Measurements from ENCODE around the gene NAA80. TPM values are rescaled to one million over a fixed set of nuclear protein-coding genes. Genes with fewer than 3 reads are reported as not detected.

The NAA80 gene
- total RNA-seq, 1 donor from 2014 or later = 12.5 TPM

DNA sequence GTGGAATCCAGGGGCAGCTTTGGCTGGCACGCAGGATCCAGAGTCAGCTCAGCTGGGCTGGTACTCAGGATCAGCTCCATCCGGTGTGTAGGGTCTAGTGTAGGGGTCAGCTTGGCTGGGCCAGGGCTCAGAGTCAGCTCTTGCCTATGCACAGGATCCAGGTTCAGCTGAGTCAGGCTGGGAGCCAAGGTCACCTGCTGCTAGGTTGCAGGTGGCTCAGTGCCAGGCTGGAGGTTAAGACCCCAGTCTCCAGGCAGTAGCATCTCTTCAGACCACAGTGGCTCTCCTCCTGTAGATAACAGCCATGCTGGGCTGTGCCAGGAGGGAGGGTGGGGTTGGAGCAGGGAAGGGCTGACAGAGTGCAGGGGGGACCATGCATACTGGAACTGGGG is 1.8 kb downstream of the NAA80 start:
- Histone ChIP-seq H3K27me3 (no peaks in the 10 kb centered on the region), H3K4me3 (no peak overlapping the region), H3K9me3 (no peaks in the 10 kb centered on the region), H3K36me3 (no peaks in the 10 kb centered on the region), H3K4me1 (peaks cover 31% of the 10 kb centered on the region), H3K27ac (no peak overlapping the region)
- DNase-seq (no peak), ATAC-seq (no peak)
- intact Hi-C loops (cut with DNase I) = no loop called here
- TF ChIP-seq, protein P1, sequence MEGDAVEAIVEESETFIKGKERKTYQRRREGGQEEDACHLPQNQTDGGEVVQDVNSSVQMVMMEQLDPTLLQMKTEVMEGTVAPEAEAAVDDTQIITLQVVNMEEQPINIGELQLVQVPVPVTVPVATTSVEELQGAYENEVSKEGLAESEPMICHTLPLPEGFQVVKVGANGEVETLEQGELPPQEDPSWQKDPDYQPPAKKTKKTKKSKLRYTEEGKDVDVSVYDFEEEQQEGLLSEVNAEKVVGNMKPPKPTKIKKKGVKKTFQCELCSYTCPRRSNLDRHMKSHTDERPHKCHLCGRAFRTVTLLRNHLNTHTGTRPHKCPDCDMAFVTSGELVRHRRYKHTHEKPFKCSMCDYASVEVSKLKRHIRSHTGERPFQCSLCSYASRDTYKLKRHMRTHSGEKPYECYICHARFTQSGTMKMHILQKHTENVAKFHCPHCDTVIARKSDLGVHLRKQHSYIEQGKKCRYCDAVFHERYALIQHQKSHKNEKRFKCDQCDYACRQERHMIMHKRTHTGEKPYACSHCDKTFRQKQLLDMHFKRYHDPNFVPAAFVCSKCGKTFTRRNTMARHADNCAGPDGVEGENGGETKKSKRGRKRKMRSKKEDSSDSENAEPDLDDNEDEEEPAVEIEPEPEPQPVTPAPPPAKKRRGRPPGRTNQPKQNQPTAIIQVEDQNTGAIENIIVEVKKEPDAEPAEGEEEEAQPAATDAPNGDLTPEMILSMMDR (IDR thresholded peaks at IDR 0.05) = no peak

DNA sequence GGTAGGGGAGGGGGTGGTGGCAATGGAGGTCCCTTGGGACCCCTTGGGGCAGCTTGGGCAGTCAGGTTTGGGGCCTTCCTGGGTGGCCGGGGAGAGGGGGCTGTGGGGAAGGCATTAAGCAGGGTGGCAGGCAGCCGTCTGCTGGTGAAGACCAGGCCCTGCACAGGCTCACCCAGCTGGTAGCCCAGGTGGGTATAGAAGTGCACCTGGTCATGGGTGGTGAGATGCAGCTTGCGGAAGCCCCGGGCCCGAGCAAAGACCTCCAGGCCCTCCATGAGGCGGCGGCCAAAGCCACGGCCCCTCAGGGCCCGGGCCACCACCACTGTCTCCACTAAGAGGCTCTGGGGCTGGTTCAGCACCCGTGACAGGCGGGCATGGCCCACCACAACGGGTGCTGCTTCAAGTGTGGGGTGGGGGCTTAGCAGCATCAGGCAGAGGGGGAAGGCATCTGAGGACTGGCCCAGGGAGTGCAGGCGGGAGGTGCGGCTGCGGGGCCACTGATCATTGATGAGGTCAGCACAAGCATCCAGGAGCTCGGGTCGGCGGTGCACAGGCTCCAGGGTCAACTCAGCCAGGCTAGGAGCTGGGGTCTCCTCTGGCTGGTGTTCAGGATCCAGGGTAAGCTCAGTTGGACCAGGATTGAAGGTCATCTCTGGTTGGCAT is 2.4 kb downstream of the NAA80 start:
- DNase-seq (no peak), ATAC-seq (no peak)
- peaks cover 31% of the 10 kb centered on the region for H3K4me1 ChIP-seq

DNA sequence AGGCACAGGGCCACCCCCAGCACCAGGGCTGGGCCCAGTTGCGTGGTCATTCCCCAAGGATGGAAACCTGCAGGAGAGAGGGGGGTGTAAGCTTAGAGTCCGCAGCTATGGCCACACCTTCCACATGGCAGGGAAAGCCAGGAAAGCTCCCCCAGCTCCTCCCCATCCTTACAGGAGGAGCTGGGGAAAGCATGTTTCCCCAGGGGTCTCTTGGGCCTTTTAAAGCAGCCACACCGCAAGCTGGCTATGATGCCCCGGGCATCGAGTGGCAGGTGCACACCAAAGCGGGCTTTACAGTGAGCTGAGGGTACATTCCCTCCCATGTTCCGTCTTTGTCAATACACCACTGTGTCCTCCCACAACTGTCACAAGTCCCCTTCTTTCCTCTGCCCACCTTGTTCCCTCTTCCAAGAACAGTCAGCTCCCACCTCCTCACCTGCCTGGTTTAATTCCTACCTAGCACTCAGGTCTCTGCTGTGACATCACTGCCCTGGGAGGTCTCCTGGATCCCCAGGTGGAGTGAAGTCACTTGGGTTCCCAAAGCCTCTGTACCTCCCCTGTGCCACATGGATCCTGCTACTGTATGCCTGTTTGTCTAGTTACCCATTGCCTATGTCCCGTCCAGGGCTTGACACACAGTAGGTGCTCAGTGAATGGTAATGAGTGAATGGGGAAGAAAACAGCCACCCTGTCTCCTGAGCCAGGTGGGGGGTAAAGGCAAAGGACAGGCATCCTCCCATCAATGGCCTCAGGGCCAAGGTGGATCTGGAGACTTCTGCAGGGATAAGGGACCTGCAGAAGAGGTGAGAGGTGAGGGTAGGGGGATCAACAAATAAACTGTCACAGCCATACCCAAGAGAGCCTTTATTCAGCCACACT is 3.4 kb downstream of the NAA80 start:
- no peak overlapping the region for H3K27ac ChIP-seq
- ATAC-seq (no peak), DNase-seq (no peak)
- H3K4me3 ChIP-seq = no peak overlapping the region
- H3K36me3 ChIP-seq = no peaks in the 10 kb centered on the region
- peaks cover 36% of the 10 kb centered on the region for H3K4me1 ChIP-seq
- H3K27me3 ChIP-seq = no peaks in the 10 kb centered on the region
- intact Hi-C loops (cut with DNase I) = no loop called here
- TF ChIP-seq, protein P1 (IDR thresholded peaks at IDR 0.05) = no peak
- H3K9me3 ChIP-seq = no peaks in the 10 kb centered on the region

More for the DNA sequence above, 2.4 kb downstream of the NAA80 start:
- Histone ChIP-seq H3K4me3 (no peak overlapping the region), H3K9me3 (no peaks in the 10 kb centered on the region), H3K27ac (no peak overlapping the region), H3K27me3 (no peaks in the 10 kb centered on the region), H3K36me3 (no peaks in the 10 kb centered on the region)
- intact Hi-C loops (cut with DNase I) = no loop called here
- TF ChIP-seq, protein P1 (IDR thresholded peaks at IDR 0.05) = no peak

DNA sequence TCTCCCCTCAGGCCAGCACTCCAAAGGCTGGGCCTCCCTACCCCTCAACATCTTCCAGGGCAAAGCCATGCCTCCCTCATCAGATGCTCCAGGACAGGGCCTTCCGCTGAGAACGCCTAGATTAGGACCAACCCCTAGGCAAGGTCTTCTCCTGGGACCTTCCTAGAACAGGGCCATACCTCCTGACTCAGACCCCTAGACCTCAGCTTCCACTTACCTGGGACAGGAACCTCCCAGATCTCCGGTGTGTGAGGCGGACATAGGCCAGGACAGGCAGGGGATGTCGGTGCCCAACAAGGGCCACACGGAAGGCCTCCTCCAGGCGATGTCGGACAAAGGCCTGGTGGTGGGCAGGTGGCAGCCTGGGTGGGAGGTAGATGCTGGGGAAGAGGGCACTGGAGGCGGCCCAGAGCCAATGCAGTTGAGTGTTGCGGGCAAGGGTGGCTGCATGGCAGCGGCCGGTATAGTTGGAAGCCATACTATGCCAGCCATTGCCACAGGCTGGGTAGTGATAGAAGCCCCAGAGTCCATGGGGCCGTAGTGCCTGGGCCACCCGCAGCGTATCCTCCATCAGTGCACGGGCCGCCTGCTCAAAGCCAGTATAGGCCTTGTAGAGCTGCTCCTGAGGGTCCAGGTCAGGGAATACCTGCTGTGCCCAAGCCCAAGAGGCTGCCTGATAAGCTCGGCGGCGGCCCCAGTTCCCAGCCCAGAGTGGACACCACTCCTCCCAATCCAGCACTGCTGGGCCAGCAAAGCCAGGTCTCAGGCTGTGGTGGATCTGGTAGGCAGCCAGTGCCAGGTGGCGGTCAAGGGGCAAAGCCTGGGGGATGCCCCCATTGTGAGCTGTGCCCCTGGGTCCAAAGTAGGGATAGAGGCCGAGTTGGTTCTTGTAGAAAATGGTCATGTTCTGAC is 4.5 kb downstream of the NAA80 start:
- no peaks in the 10 kb centered on the region for H3K27me3 ChIP-seq
- DNase-seq (peak; percentile 66), ATAC-seq (no peak)
- no peak overlapping the region for H3K27ac ChIP-seq
- peaks cover 7% of the 10 kb centered on the region for H3K36me3 ChIP-seq
- no peaks in the 10 kb centered on the region for H3K9me3 ChIP-seq
- intact Hi-C loops (cut with DNase I) = no loop called here
- TF ChIP-seq, protein P1 (IDR thresholded peaks at IDR 0.05) = no peak
- no peak overlapping the region for H3K4me3 ChIP-seq
- H3K4me1 ChIP-seq = peaks cover 26% of the 10 kb centered on the region

DNA sequence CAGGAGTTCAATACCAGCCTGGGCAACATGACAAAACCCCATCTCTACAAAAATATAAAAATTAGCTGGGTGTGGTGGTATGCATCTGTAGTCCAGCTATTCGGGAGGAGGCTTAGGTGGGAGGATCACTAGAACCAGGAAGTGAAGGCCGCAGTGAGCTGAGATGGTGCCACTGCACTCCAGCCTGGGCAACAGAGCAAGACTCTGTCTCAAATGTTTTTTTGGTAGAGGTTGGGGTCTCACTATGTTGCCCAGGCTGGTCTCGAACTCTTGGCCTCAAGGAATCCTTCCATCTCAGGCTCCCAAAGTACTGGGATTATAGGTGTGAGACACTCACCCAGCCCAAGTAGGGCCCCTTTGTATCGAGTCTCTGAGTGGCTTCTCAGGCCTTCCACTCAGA is 5.1 kb downstream of the NAA80 start:
- no peaks in the 10 kb centered on the region for H3K27me3 ChIP-seq
- TF ChIP-seq, protein P1 (IDR thresholded peaks at IDR 0.05) = no peak
- ATAC-seq (no peak), DNase-seq (no peak)
- H3K4me1 ChIP-seq = peaks cover 25% of the 10 kb centered on the region
- intact Hi-C loops (cut with DNase I) = no loop called here
- no peaks in the 10 kb centered on the region for H3K9me3 ChIP-seq
- no peak overlapping the region for H3K27ac ChIP-seq
- H3K36me3 ChIP-seq = peaks cover 13% of the 10 kb centered on the region
- H3K4me3 ChIP-seq = no peak overlapping the region

All from upper lobe of right lung (tissue), 1 donor.